ENCODE measurements around the gene PCDHB5. TPM values are rescaled to one million over a fixed set of nuclear protein-coding genes. Genes with fewer than 3 reads are reported as not detected.
"Not testable (repeated sequence)": the region's sequence is repeated elsewhere in the genome, so short reads cannot be mapped to it uniquely, and the experiment has no call there.

PCDHB5 gene
- total RNA-seq, 4 donors from 2014 or later = 1.2 to 16.4 (median 12.6) TPM

- TF ChIP-seq POLR2A (IDR thresholded peaks at IDR 0.05) (no peak), CTCF (IDR thresholded peaks at IDR 0.05) (peak in 3 of 4 experiments; percentile 13 to 50 (median 23))
- peak; percentile 38 to 45 for DNase-seq
- no peaks in the 10 kb centered on the region for H3K4me1 ChIP-seq
- peaks cover 0 to 32% of the 10 kb centered on the region in 2 donors for H3K9me3 ChIP-seq
- peaks cover 0 to 1% of the 10 kb centered on the region in 2 donors for H3K36me3 ChIP-seq
- H3K4me3 ChIP-seq = peak within 1 kb of the TSS; percentile 12 to 31
- intact Hi-C loops (cut with DNase I; ENCODE audit: low total_unique reads) = no loop called here
- no peaks in the 10 kb centered on the region for H3K27me3 ChIP-seq
- peak within 1 kb of the TSS in 1 of 2 donors; percentile 26 for H3K27ac ChIP-seq
Measured at GRCh38 chr5:141121563-141121962, 13.4 kb upstream of the PCDHB5 start, which contains the start of gene PCDHB4. TSS of gene PCDHB4 (plus strand) at chr5:141121818. CDS start at chr5:141121999, 181 bp downstream.

- H3K4me3 ChIP-seq = peak overlapping the region; percentile 12 to 31
- peaks cover 0 to 1% of the 10 kb centered on the region in 2 donors for H3K36me3 ChIP-seq
- intact Hi-C loops (cut with DNase I; ENCODE audit: low total_unique reads) = no loop called here
- no peak for DNase-seq
- peak overlapping the region in 1 of 2 donors; percentile 26 for H3K27ac ChIP-seq
- no peaks in the 10 kb centered on the region for H3K4me1 ChIP-seq
- peaks cover 0 to 27% of the 10 kb centered on the region in 2 donors for H3K9me3 ChIP-seq
- no peak for TF ChIP-seq CTCF (IDR thresholded peaks at IDR 0.05)
- H3K27me3 ChIP-seq = no peaks in the 10 kb centered on the region
Measured at GRCh38 chr5:141121985-141122384, 13.0 kb upstream of the PCDHB5 start.

- DNase-seq; intact Hi-C loops (cut with DNase I; ENCODE audit: low total_unique reads); H3K4me3 ChIP-seq; H3K36me3 ChIP-seq; H3K4me1 ChIP-seq; H3K27ac ChIP-seq; H3K27me3 ChIP-seq: not testable (repeated sequence)
- peaks cover 0 to 26% of the 10 kb centered on the region in 2 donors for H3K9me3 ChIP-seq
Measured at GRCh38 chr5:141123396-141124135, 11.4 kb upstream of the PCDHB5 start.

GRCh38 chr5:141127305-141127704 is 7.7 kb upstream of the PCDHB5 start:
- intact Hi-C loops (cut with DNase I; ENCODE audit: low total_unique reads) = no loop called here
- no peak for DNase-seq
- H3K27ac ChIP-seq = no peak overlapping the region
- no peaks in the 10 kb centered on the region for H3K4me1 ChIP-seq
- peaks cover 0 to 20% of the 10 kb centered on the region in 2 donors for H3K9me3 ChIP-seq
- no peaks in the 10 kb centered on the region for H3K27me3 ChIP-seq
- TF ChIP-seq POLR2A (IDR thresholded peaks at IDR 0.05) = no peak
- no peak for TF ChIP-seq CTCF (IDR thresholded peaks at IDR 0.05)
- H3K36me3 ChIP-seq = peaks cover 0 to 1% of the 10 kb centered on the region in 2 donors
- H3K4me3 ChIP-seq = no peak overlapping the region

- Histone ChIP-seq H3K4me3 (peak overlapping the region; percentile 10 to 26), H3K9me3 (peaks cover 0 to 22% of the 10 kb centered on the region in 2 donors), H3K27me3 (no peaks in the 10 kb centered on the region), H3K4me1 (no peaks in the 10 kb centered on the region), H3K27ac (no peak overlapping the region), H3K36me3 (no peaks in the 10 kb centered on the region)
- no peak for TF ChIP-seq POLR2A (IDR thresholded peaks at IDR 0.05)
- no peak for TF ChIP-seq CTCF (IDR thresholded peaks at IDR 0.05)
- intact Hi-C loops (cut with DNase I; ENCODE audit: low total_unique reads) = no loop called here
- no peak for DNase-seq
Measured at GRCh38 chr5:141135718-141136266, 786 bp downstream of the PCDHB5 start.

- H3K36me3 ChIP-seq; H3K27ac ChIP-seq; H3K27me3 ChIP-seq; intact Hi-C loops (cut with DNase I; ENCODE audit: low total_unique reads); DNase-seq; H3K4me1 ChIP-seq; H3K4me3 ChIP-seq: not testable (repeated sequence)
- H3K9me3 ChIP-seq = peaks cover 0 to 24% of the 10 kb centered on the region in 2 donors
Measured at GRCh38 chr5:141137346-141137745, 2.3 kb downstream of the PCDHB5 start.
